NB4 (cell line): ENCODE measurements around the gene EZH1.

Experiments used
- MAX ChIP-seq: IDR thresholded peaks from 2 replicates; pipeline ENCODE4 v1.6.1; 2011; ENCODE audit warnings: low read depth, low read length
- POLR2A ChIP-seq: IDR thresholded peaks from 2 replicates; pipeline ENCODE4 v1.6.1; 2011; ENCODE audit warnings: mild to moderate bottlenecking; ENCODE audit not compliant: insufficient read length; ENCODE audit errors: extremely low read depth
- TF ChIP-seq, protein P1 (sequence below): IDR thresholded peaks from one replicate; pipeline ENCODE4 v1.5.1; 2012; ENCODE audit warnings: low read depth, low read length

GRCh38 chr17:42657824-42658588 lies 86.8 kb downstream of the EZH1 start:
- TF ChIP-seq, protein P1, sequence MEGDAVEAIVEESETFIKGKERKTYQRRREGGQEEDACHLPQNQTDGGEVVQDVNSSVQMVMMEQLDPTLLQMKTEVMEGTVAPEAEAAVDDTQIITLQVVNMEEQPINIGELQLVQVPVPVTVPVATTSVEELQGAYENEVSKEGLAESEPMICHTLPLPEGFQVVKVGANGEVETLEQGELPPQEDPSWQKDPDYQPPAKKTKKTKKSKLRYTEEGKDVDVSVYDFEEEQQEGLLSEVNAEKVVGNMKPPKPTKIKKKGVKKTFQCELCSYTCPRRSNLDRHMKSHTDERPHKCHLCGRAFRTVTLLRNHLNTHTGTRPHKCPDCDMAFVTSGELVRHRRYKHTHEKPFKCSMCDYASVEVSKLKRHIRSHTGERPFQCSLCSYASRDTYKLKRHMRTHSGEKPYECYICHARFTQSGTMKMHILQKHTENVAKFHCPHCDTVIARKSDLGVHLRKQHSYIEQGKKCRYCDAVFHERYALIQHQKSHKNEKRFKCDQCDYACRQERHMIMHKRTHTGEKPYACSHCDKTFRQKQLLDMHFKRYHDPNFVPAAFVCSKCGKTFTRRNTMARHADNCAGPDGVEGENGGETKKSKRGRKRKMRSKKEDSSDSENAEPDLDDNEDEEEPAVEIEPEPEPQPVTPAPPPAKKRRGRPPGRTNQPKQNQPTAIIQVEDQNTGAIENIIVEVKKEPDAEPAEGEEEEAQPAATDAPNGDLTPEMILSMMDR, result no peak
- TF ChIP-seq POLR2A (no peak), MAX (no peak)
